ENCODE data around the gene CT47C1. TPM values are rescaled to one million over a fixed set of nuclear protein-coding genes. Genes with fewer than 3 reads are reported as not detected.

CT47C1 gene
- total RNA-seq, 1 experiment from 2014 or later: not detected

DNA sequence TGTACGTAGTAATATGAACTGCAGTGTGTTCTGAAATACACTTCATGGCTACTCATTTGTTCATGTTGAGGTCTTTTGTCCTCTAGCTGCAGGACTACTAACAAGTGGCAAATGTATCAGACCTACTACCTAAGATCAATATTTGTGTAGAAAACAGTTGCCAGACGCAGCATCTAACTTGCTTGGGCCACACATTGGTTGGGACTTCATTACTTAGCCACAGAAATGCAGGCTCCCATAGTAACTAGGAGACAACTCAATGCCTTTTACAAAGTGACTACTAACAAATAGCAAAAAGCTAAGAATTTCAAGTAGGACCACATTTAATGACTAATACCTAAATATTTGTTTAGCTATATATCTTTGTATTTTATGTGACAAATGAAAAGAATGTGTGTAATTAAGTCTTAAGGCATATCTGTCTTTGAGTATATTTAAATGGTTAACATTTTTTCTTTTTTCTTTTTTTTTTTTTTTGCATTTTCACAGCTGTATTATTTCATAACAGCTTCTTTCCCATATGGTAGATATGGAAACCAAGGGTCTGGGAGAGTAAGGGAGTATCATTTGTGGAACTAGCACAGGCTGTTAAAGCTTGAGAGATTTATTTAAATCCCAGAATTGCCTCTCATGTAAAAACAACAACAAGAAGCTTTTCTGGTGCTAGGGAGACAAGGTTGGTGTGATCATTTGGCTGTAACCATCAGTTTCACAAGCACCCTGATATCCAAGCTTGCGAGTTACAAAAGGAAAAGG, 2.7 kb downstream of the CT47C1 start:
- ChIA-PET CTCF (interaction anchor here (1.1 to 1.2 kb wide), 3 partner anchors 9 to 70 kb away, joined by 3 to 7 read pairs (median 5); no protein-coding TSS in a partner anchor), POLR2A (no interaction called here)
- no TSS peak for BruUV-seq (replicated peaks)
- Mint-ChIP-seq H3K9me3 (ENCODE audit: unreplicated experiment) (no peaks in the 10 kb centered on the region), H3K4me1 (ENCODE audit: insufficient read depth, unreplicated experiment) (no peaks in the 10 kb centered on the region), H3K27me3 (ENCODE audit: insufficient read depth, unreplicated experiment) (peaks cover 46% of the 10 kb centered on the region), H3K27ac (ENCODE audit: low read depth, unreplicated experiment) (no peak overlapping the region), H3K4me3 (ENCODE audit: unreplicated experiment) (no peak overlapping the region), H3K36me3 (ENCODE audit: insufficient read depth, unreplicated experiment) (no peaks in the 10 kb centered on the region)
- intact Hi-C loops (cut with micrococcal nuclease): no loop called here
- TF ChIP-seq, protein P1, sequence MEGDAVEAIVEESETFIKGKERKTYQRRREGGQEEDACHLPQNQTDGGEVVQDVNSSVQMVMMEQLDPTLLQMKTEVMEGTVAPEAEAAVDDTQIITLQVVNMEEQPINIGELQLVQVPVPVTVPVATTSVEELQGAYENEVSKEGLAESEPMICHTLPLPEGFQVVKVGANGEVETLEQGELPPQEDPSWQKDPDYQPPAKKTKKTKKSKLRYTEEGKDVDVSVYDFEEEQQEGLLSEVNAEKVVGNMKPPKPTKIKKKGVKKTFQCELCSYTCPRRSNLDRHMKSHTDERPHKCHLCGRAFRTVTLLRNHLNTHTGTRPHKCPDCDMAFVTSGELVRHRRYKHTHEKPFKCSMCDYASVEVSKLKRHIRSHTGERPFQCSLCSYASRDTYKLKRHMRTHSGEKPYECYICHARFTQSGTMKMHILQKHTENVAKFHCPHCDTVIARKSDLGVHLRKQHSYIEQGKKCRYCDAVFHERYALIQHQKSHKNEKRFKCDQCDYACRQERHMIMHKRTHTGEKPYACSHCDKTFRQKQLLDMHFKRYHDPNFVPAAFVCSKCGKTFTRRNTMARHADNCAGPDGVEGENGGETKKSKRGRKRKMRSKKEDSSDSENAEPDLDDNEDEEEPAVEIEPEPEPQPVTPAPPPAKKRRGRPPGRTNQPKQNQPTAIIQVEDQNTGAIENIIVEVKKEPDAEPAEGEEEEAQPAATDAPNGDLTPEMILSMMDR (IDR thresholded peaks at IDR 0.05; ENCODE audit: unreplicated experiment): no peak
- DNase-seq (ENCODE audit: unreplicated experiment): no peak

DNA sequence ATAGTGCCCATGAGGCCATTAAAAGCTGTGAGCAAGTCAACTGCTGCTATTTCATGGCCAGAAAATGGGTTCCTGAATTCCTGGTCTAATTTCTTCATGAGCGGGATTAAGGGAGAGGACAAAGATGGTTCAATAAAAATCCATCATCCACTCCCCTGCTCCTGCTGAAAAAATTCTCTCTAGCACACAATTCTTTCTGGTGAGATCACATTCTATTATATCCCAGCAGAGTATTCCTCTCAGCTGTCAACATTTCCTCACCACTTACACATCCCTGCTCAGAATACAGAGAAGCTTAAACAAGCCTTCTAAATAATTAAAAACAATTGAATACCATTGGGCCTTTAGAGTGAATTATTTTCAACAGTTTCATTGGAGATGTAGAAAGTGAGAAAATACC, 9.5 kb downstream of the CT47C1 start:
- TF ChIP-seq, protein P1 (IDR thresholded peaks at IDR 0.05; ENCODE audit: unreplicated experiment): no peak
- no peaks in the 10 kb centered on the region for H3K36me3 Mint-ChIP-seq (ENCODE audit: insufficient read depth, unreplicated experiment)
- H3K9me3 Mint-ChIP-seq (ENCODE audit: unreplicated experiment): no peaks in the 10 kb centered on the region
- intact Hi-C loops (cut with micrococcal nuclease): no loop called here
- DNase-seq (ENCODE audit: unreplicated experiment): no peak
- no peaks in the 10 kb centered on the region for H3K4me1 Mint-ChIP-seq (ENCODE audit: insufficient read depth, unreplicated experiment)
- peaks cover 74% of the 10 kb centered on the region for H3K27me3 Mint-ChIP-seq (ENCODE audit: insufficient read depth, unreplicated experiment)
- no peak overlapping the region for H3K27ac Mint-ChIP-seq (ENCODE audit: low read depth, unreplicated experiment)
- no peak overlapping the region for H3K4me3 Mint-ChIP-seq (ENCODE audit: unreplicated experiment)
- ChIA-PET POLR2A (interaction anchor here (0.9 kb wide), 1 partner anchor 14 kb away, joined by 3 read pairs; no protein-coding TSS in a partner anchor), CTCF (interaction anchor here (1.1 to 1.5 kb wide), 3 partner anchors 16 to 74 kb away, joined by 3 read pairs; no protein-coding TSS in a partner anchor)
- no TSS peak for BruUV-seq (replicated peaks)

DNA sequence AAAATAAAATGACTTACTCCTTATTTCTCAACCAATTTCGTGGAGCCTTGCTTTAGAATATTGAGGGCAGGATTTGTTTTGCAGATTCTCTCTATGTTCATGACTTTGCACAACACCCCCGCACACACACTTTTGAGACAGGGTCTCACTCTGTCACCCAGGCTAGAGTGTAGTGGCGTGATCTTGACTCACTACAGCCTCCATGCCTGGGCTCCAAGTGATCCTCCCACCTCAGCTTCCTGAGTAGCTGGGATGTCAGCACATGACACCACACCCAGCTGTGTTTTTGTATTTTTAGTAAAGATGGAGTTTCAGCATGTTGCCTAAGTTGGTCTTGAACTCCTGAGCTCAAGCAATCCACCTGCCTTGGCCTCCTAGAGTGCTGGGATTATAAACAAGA, 12.0 kb downstream of the CT47C1 start:
- TF ChIP-seq, protein P1 (IDR thresholded peaks at IDR 0.05; ENCODE audit: unreplicated experiment): no peak

DNA sequence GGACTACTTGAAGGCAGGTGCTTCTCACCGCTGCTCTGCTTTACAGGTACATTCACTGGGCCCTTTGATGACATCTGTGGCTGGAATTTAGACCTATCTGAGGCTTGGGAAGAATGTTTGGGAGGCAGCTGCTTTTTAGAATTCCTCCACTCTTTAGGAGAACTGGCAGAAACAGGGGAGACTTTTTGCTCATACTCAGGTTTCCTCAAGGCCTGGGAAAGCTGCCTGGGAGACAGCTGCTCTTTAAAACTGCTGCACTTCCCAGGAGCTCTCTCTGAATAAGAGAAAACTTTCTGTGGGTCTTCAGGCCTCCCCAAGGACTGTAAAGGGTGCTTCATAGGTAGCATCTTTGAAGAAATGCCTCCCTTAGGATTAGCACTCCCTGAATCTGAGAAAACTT, 14.3 kb downstream of the CT47C1 start:
- Mint-ChIP-seq H3K27ac (ENCODE audit: low read depth, unreplicated experiment) (no peak overlapping the region), H3K4me3 (ENCODE audit: unreplicated experiment) (no peak overlapping the region), H3K36me3 (ENCODE audit: insufficient read depth, unreplicated experiment) (no peaks in the 10 kb centered on the region), H3K27me3 (ENCODE audit: insufficient read depth, unreplicated experiment) (peaks cover 68% of the 10 kb centered on the region), H3K9me3 (ENCODE audit: unreplicated experiment) (no peaks in the 10 kb centered on the region), H3K4me1 (ENCODE audit: insufficient read depth, unreplicated experiment) (no peaks in the 10 kb centered on the region)
- CTCF ChIA-PET: interaction anchor here (0.7 to 0.8 kb wide), 2 partner anchors 399 to 667 kb away, joined by 4 read pairs; no protein-coding TSS in a partner anchor
- BruUV-seq (replicated peaks): no TSS peak
- TF ChIP-seq, protein P1 (IDR thresholded peaks at IDR 0.05; ENCODE audit: unreplicated experiment): no peak
- POLR2A ChIA-PET: no interaction called here
- intact Hi-C loops (cut with micrococcal nuclease): no loop called here
- DNase-seq (ENCODE audit: unreplicated experiment): no peak

More for the DNA sequence above, 12.0 kb downstream of the CT47C1 start:
- intact Hi-C loops (cut with micrococcal nuclease): no loop called here
- no peak overlapping the region for H3K4me3 Mint-ChIP-seq (ENCODE audit: unreplicated experiment)
- H3K4me1 Mint-ChIP-seq (ENCODE audit: insufficient read depth, unreplicated experiment): no peaks in the 10 kb centered on the region
- BruUV-seq (replicated peaks): no TSS peak
- H3K27me3 Mint-ChIP-seq (ENCODE audit: insufficient read depth, unreplicated experiment): peaks cover 74% of the 10 kb centered on the region
- CTCF ChIA-PET: interaction anchor here (0.6 to 0.9 kb wide), 2 partner anchors 76 to 83 kb away, joined by 3 read pairs; no protein-coding TSS in a partner anchor
- no peaks in the 10 kb centered on the region for H3K36me3 Mint-ChIP-seq (ENCODE audit: insufficient read depth, unreplicated experiment)
- H3K27ac Mint-ChIP-seq (ENCODE audit: low read depth, unreplicated experiment): no peak overlapping the region
- H3K9me3 Mint-ChIP-seq (ENCODE audit: unreplicated experiment): no peaks in the 10 kb centered on the region
- POLR2A ChIA-PET: no interaction called here
- DNase-seq (ENCODE audit: unreplicated experiment): no peak
